HG02870 (cell line): Measurements from ENCODE around the gene AKAP13.
"Not testable (repeated sequence)": the region's sequence is repeated elsewhere in the genome, so short reads cannot be mapped to it uniquely, and the experiment has no call there.

Experiments
- ATAC-seq: cut with Tn5 transposase; IDR thresholded peaks from one replicate; pipeline ENCODE4 v1.9.1; 2021; ENCODE audit warnings: mild to moderate bottlenecking, moderate library complexity; ENCODE audit not compliant: unreplicated experiment

AKAP13 gene

DNA sequence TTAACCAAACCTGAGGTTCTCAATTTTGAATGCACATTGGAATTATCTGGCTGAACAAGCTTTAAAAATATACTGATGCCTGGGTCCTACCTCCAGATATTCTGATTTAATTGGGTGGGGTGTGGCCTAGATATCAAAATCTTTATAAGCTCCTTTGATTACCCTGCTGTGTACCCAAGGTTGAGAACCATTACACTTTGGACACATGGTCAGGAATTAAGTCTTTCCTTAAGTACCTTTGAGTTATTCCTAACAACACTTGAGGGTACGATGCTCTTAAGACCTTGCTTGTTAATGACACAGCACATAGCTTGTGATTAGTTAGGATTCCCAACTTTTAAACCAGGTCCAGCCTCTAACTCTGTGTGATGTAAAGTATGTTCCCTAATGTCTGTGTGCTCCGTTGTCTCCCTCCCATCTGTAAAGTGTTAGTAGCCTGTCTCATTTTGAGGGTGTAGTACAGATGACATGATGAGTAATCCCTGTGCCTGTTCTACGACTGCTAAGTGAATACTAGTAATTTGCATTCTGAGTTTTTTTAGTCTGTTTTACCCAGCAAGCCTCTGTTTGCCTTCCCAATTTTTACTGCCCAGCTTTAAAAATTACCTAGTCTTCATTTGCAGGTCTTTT lies 259.5 kb downstream of the AKAP13 start:
- ATAC-seq = peak; percentile 92

- no peak for ATAC-seq
Measured at GRCh38 chr15:85642065-85642692, 261.8 kb downstream of the AKAP13 start.

- no peak for ATAC-seq
Measured at GRCh38 chr15:85642693-85643066, 262.3 kb downstream of the AKAP13 start.

- ATAC-seq = peak; percentile 89
Measured at GRCh38 chr15:85646538-85647091, 266.2 kb downstream of the AKAP13 start.

DNA sequence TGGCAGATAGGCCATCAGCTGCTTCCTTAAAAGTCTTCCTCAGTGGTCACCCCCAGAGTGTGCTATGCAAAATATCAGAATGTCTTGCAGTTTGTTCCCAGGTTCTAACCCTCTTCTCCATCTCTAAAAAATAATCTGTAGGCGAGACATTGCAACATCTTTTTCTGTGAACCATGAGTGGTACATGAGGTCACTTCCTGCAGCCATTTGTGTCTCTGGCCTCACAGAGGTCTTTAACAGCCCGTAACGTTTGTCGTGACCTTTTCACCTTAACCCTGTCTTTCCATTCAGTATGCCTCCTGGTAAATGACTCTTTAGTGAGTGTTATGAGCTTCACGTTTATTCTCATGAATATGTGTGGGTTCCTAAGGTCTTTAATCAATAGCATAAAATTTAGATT lies 269.0 kb downstream of the AKAP13 start:
- ATAC-seq = peak; percentile 36

- ATAC-seq = no peak
Measured at GRCh38 chr15:85651548-85651947, 271.1 kb downstream of the AKAP13 start.

DNA sequence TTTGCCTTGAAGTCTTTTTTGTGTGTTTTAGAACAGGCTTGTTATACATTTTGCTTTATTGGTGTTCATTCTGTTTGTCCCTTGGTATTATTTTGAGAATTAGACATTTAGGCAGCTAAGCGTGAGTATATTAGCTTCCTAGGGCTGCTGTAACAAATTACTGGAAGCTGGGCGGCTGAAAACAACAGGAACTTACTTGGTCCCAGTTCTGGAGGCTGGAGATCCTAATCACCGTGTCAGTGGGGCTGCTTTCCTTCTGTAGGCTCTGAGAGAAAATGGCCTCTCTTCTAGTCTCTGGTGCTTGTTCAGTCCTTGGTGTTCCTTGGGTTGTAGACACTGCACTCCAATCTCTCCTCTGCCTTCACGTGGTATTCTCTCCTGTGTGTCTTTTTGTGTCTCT lies 272.1 kb downstream of the AKAP13 start:
- ATAC-seq = no peak

DNA sequence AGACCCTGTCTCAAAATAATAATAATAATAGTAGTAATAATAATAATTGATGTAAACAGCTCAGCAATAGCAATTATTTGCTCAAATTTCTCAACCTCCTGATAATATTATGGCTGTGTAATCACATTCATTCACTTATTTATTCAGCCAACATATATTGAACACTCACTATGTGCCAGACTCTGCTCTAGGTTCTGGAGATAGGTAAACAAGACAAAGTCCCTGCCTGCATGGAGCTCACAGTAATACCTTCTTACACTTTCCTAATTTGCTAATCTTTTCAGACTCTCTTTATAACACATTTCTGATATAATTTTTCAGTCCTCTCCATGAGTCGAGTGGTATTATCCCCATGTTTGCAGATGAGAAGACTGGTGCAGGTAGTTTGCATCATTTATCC lies 276.7 kb downstream of the AKAP13 start:
- no peak for ATAC-seq

DNA sequence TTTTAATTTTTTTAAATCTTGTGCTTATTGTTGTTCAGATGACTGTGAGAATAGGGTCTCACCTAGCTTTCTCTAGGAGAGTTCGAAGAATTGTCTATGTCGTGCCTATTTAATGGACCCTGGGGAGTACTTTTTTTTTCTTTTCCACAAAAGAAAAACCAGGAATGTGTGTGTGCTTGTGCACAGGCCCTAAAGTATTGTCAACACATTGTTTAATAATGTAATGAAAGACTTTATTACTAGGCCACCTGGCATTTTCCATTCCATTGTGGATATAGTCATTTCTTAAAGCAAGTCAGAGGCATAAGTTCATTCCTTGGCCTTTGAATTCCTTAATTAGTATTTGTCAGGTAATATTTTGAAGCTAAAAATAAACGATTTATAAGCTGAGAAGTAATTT lies 278.4 kb downstream of the AKAP13 start:
- no peak for ATAC-seq

DNA sequence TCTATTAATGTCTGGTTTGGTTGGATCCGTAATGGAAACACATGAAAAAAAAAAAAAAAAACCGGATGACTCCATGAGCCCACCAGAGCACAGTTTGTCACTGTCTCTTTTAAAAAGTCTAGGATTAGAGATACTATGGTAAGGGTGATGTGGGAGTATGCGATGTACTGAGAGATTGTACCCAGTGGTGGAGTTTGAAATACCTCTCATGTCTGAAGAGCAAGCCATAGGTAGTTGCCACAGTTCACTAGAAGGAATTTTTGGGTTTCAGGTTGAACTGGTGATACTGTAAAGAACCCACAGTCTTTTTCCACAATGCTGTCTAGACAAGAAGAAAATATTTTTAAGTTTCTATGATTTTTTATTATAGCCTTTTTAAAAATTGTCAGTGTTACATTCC lies 281.5 kb downstream of the AKAP13 start:
- ATAC-seq = no peak

DNA sequence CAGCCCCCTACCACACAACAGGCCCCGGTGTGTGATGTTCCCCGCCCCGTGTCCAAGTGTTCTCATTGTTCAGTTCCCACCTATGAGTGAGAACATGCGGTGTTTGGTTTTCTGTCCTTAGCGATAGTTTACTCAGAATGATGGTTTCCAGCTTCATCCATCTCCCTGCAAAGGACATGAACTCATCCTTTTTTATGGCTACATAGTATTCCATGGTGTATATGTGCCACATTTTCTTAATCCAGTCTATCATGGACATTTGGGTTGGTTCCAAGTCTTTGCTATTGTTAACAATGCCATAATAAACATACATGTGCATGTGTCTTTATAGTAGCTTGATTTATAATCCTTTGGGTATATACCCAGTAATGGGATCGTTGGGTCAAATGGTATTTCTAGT lies 285.3 kb downstream of the AKAP13 start:
- ATAC-seq = not testable (repeated sequence)

DNA sequence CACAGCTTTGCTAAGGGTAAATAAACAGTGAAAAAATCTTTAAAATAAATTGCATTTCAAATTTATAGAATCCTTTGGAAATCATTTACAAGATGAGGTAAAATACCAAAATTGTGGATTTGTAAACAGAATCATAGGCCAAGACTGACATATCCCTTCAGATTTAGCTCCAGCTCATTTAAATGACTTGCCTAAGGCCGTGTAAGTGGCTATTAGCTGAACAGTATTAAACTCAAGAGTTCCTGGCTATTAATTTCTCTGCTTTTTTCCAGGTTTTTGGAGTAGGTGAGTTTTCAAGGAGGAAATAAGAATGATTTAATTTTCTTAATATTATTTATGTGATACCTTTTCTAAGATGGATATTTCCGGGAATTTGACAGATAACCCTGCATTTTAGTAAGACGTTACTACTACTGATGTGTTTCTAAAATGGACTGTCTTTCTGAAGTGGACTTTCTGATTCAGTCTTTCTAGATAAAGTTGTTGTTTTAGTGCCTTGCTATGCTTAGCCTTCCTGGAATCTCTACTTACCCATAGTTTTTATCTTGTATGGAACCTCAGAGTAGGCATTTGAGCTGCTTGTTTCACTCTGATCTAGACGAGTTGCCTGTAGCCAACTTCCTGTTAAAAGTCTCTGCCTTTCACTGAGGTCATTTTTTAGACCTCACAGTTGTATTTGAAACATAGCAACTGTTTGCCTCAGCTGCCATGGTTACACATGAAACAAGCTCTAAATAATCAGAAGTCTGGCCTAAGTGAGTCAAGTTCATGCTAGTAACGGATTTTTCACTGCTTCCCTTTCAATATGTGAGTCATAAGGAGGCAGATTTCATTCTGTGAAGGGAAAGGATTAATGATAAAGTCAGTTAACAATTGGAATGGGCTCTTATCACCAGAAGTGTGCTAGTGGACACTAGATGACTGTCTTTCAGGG lies 287.4 kb downstream of the AKAP13 start:
- ATAC-seq = peak; percentile 96

GRCh38 chr15:85671156-85671555 lies 290.8 kb downstream of the AKAP13 start:
- no peak for ATAC-seq

- no peak for ATAC-seq
Measured at GRCh38 chr15:85672332-85673084, 292.1 kb downstream of the AKAP13 start.

GRCh38 chr15:85673326-85673725 lies 292.9 kb downstream of the AKAP13 start:
- ATAC-seq = no peak

GRCh38 chr15:85676342-85677098 lies 296.1 kb downstream of the AKAP13 start:
- ATAC-seq = no peak

- ATAC-seq = no peak
Measured at GRCh38 chr15:85679231-85679630, 298.8 kb downstream of the AKAP13 start.

DNA sequence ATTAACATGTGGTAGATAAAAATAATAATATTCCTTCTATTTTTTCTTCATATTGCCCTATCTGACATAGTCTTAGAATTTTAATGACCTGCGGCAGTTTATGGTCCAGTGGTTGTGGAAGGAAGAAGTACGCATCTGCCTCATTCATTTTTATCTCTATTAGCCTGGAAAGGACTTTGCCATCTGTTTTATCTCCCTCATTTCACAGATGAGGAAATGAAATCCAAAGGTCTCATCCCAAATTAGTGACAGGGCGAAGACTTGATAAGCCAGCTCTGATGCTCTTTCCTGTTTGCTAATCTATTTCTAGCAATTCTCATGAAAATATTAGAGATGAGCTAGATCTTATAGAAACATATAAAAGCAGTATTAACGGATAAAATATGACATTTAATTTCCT lies 301.0 kb downstream of the AKAP13 start:
- ATAC-seq = no peak

DNA sequence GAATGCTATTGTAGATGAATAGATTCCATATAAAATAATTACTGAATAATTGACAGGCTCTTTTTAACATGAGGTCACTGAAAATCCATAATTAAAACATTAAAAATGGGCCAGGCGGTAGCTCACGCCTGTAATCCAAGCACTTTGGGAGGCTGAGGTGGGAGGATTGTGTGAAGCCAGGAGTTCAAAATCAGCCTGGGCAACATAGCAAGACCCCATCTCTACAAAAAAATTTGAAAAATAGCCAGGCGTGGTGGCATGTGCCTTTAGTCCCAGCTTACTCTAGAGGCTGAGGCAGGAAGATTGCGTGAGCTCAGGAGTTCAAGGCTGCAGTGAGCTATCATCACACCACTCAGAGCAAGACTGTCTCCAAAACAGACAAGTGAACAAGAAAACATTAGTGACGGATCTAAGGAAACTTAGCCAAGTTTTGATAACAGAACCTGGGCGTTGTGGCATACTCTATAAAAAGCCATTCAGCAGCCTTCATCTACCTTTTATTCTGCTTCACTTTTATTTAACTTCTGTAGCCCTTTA lies 303.8 kb downstream of the AKAP13 start:
- ATAC-seq = no peak

DNA sequence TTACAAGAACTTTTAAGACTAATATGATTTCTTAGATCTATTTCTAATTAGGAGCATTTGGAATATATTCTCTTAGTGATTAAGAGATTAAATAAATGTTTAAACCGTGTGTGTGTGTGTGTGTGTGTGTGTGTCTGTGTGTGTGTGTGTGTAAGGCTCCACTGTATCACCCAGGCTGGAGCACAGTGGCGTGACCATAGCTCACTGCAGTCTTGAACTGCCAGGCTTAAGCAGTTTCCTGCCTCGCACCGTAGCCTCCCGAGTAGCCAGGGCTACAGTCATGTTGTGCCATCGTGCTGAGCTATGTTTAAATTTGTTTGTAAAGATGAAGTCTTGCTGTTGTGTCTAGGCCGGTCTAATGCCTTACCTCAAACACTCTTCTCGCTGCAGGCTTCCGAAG lies 305.0 kb downstream of the AKAP13 start:
- ATAC-seq = no peak
